Erythroblast (primary cell): Measurements from ENCODE around the gene SUMO2.

ENCODE experiments used
- GATA1 ChIP-seq: IDR thresholded peaks from 2 replicates; pipeline ENCODE4 v1.6.1; 2011; ENCODE audit warnings: low read depth, mild to moderate bottlenecking, control low read depth, low read length, moderate library complexity
- POLR2A ChIP-seq: IDR thresholded peaks from 2 replicates; pipeline ENCODE4 v1.6.1; 2011; ENCODE audit warnings: mild to moderate bottlenecking, low read length

- TF ChIP-seq POLR2A (no peak), GATA1 (no peak)
Measured at GRCh38 chr17:75228847-75229246, 46.1 kb upstream of the SUMO2 start.
